Cardiac septum (tissue), 1 donor: ENCODE data around the gene TNP2. TPM values are rescaled to one million over a fixed set of nuclear protein-coding genes. Genes with fewer than 3 reads are reported as not detected.

Source experiments
- DNase-seq: peaks from one replicate; pipeline ENCODE4 v3.0.0-alpha.2; 2020; ENCODE audit warnings: low spot score
- intact Hi-C: fragments of 100-400 bp; cut with DNase I; formaldehyde crosslinking; loops from one replicate; pipeline ENCODE4 v1.14.0; 2022
- long read RNA-seq: library from polyadenylated mRNA; unstranded; transcript quantifications from one replicate; pipeline ENCODE4 v2.0.0, GENCODE V29; 2021
- total RNA-seq: library from RNA; stranded (reverse); fragmentation: NEBNext Ultra II Directional; extraction: Animal tissue kit (Norgen Biotek cat#: 25700); gene quantifications from one replicate; pipeline ENCODE4 v1.2.1, GENCODE V29; 2021
- donor health status: DM: no; HTN: no; CAD: no.

TNP2 gene
- not detected for total RNA-seq
- long read RNA-seq, result 0 reads

GRCh38 chr16:11268921-11269375, at the start of gene TNP2:
Gene TNP2 (minus strand): TSS chr16:11269325. CDS start chr16:11269262, 63 bp downstream.
- intact Hi-C loops, result no loop called here
- DNase-seq, result no peak

GRCh38 chr16:11318817-11319216, 49.7 kb upstream of the TNP2 start:
- DNase-seq, result no peak
- intact Hi-C loops, result no loop called here

DNA sequence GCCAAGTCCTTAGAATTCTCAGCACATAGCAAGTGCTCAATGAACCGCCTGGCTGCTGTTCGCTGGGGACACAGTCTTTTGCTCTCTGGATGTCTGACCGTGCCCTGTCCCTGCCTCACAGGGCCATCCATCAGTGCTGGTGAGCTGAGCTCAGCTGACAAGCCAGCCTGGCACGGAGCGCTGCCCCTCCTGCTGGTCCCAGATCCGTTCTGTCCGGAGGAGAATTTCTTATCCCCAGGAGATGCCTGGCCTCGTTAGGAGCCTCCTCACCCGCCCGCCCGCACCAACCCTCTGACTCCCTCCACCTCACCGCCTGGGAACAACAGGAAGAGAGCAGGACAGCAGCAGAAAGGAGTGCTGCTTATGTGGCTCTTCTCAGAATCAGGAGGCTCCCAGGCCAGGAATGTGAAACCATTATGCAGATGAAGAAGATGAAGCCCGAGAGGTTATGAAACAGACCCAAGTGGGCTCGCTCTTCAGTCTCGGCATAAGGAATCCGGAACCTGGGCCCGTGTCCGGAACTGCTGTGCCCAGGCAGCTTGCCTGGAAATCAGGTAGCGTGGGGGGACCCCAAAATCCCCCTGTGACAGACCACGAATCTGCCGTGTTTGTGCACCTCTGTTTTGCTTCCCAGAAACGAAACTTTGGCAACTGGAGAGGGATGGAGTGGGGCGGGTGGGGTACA, 47.3 kb upstream of the TNP2 start:
- no peak for DNase-seq
- intact Hi-C loops, result no loop called here

- no peak for DNase-seq
- intact Hi-C loops, result no loop called here
These were observed 46.4 kb upstream of the TNP2 start for GRCh38 chr16:11315510-11315909.

GRCh38 chr16:11314309-11314894, 45.3 kb upstream of the TNP2 start:
- intact Hi-C loops, result no loop called here
- DNase-seq, result no peak

DNA sequence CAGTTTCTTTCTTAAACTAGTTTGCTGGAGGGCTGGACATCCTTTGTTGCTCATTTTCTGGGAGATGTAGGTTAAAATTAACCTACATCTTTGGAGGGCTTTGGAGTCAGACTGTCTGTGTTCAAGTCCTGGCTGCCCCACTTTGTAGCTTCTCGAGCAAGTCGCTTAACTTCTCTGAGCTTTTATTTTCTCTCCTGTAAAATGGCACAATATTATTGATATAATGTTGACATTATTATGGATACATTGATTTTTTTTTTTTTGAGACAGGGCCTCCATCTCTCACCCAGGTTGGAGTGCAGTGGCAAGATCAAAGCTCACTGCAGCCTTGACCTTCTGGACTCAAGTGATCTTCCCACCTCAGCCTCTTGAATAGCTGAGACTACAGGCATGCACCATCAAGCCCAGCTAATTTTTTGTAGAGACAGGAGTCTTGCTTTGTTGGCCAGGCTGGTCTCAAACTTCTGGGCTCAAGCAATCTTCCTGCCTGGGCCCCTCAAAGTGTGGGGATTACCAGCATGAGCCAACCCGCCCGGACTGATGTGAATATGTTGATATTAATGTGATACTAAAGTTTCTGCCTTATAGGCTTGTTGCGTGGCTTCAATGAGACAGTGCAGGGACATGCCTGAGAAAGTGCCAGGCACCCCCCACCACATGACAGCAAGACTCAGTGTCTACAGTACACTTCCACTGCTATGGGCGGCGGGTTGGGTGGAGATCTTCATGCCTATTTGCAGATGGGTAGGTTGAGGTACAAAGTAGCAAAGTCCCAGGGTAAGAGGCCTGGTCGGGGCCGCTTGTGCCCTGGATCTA, 44.6 kb upstream of the TNP2 start:
- no peak for DNase-seq
- intact Hi-C loops, result no loop called here

- intact Hi-C loops, result no loop called here
- DNase-seq, result no peak
These were observed 43.8 kb upstream of the TNP2 start for GRCh38 chr16:11312718-11313492.

DNA sequence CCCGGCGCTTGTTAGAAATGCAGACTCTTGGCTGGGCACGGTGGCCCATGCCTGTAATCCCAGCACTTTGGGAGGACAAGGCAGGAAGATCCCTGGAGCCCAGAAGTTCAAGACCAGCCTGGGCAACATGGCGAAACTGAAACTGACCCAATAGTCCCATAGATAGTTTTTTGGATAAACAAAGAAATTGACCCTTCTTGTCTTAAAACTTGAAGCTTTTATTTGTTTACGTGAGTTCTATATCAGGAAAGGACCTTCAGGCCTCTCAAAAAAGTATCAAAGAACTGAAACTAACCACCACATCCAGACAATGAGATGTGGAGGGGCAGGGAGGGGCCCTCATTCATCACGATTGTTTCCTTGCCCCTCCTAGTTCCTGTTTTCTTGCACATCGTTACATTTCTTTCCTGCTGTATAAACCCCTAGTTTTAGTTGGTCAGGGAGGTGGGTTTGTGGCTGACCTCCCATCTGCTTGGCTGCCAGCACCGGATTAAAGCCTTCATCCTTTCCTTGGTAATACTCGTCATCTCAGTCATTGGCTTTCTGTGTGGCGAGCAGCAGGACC, 42.0 kb upstream of the TNP2 start:
- intact Hi-C loops, result no loop called here
- DNase-seq, result no peak

GRCh38 chr16:11310634-11310977, 41.5 kb upstream of the TNP2 start:
- DNase-seq, result no peak
- intact Hi-C loops, result no loop called here

GRCh38 chr16:11309895-11310633, 40.9 kb upstream of the TNP2 start:
- no peak for DNase-seq
- intact Hi-C loops, result no loop called here

DNA sequence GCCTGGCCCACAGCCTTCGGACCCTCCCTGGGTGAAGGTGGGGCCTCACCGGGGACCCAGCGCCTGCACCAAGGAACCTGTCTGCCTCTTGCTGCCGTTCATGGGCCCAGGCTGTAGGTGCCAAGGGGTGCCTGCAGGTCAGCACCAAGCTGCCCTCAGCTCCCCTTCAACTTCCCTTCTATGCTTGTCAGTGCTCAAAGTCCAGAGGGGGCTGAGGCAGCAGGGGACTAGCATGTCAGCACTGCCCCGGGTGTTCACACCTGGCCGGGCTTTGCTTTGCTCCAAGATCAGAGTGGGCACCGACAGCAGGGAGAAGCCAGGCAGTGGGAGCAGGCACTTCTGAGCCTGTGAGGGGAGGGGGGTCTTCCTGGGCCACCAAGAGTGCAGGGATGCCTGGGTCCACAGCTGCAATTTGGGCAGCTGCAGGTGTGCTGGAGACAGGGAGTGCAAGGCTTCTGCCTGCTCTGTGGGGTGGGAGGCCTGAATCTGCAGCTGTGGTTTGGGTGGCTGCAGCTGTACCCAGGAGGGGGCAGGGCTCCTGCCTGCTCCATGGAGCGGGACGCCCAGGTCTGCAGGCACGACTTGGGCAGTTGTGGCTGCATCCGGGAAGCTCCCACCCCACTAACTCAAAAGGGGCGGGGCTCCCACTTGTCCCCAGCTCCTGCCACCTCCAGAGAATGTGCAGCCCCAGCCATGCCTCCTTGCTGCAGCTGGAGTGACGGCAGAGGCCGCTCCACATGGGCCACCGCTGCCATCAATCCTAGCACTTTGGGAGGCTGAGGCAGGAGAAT, 39.6 kb upstream of the TNP2 start:
- intact Hi-C loops, result no loop called here
- no peak for DNase-seq

DNA sequence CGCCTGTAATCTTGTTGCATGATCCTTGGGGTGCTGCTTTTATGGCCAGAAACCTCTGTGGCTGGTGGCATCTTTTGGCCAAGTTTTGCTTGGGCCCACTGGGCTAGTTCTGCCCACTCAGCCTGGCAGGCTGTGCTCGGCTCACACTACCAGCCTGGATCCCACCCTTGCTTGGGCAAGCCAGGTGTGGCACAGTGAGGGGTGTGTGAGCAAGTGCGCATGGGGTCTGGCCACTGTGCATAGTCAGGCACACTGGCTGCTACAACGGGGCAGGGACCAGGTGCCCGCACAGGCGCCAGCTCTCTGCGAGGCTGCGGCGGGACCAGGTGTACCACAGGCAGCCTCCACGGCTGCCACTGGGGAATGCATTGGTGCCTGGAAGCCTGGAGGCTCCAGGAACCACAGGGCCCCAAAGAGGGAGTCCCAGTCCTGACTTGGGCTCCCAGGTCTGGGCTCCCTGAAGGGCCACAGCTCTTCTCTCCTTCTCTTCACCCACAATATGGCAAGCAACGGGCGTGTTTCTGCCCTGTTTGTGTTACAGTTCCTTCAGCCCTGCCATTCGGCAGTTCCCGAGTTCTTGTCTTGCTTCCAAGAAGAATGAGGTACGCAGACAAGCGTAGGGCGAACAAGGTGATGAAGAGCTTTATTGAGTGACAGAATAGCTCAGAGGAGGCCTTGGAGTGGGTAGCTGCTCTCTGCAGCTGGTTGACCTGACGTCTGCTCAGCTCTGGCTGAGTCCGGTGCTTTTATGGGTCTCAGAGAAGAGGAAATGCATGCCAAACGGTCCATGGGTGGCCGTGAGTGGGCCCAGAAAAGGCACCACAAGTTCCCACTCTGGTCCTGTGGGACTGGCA, 38.7 kb upstream of the TNP2 start:
- DNase-seq, result no peak

GRCh38 chr16:11306997-11307638, 38.0 kb upstream of the TNP2 start:
- intact Hi-C loops, result no loop called here
- DNase-seq, result no peak

More for the DNA sequence above, 38.7 kb upstream of the TNP2 start:
- intact Hi-C loops, result no loop called here

DNA sequence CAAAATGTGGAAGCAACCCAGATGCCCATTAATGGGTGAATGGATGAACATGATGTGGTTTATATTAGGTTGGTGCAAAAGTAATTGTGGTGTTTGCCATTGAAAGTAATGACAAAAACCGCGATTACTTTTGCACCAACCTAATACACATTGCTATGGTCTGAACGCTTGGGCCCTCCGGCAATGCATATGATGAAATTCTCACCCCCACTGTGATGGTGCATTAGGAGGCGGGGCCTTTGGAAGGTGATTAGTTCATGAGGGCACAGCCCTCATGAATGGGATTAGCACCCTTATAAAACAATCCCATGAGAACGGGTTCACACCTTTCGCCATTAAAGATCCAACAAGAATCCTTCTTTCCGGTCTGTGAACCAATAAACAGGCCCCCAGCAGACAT, 37.3 kb upstream of the TNP2 start:
- no peak for DNase-seq
- intact Hi-C loops, result no loop called here

DNA sequence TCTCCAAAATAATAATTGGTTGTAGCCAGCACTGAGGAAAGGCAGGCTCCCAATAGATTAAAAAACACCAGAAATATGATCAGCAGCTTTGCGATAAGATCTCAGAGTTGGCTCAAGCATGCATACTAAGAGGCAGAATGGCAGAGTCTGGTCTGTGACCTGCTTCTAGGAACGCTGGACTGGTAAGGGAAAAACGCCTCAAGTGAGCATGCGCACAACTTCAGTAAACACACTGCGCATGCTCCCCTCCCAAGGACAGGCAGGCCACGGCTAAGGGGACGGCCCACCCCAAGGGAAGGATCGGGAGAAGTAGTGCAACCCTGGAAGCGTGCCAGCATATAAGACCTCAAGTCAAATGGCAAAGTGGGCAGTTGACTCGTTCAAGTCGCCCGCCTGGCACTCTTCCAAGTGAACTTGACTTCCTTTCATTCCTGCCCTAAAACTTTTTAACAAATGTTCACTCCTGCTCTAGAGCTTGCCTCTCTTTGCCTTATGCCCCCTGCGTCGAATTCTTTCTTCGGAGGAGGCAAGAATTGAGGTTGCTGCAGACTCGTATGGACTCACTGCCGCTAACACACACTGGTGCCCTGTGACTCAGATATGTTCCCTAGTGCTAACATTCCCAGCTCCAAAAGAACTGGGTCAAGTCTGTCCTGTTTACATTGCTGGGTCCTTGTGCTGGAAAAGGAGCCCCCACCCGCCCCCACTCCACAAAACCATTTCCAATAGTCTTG, 34.4 kb upstream of the TNP2 start:
- intact Hi-C loops, result no loop called here
- no peak for DNase-seq

GRCh38 chr16:11302977-11303376, 33.9 kb upstream of the TNP2 start:
- no peak for DNase-seq
- intact Hi-C loops, result no loop called here
